IPS-NIHi11 (cell line): ENCODE measurements around the gene SLC22A4.

ENCODE experiments used
- DNase-seq: peaks from one replicate; pipeline ENCODE4 v3.0.0; 2012; ENCODE audit warnings: mixed read lengths, low spot score

Gene SLC22A4

GRCh38 chr5:132300577-132301343 is 6.6 kb downstream of the SLC22A4 start:
- DNase-seq, result no peak

- no peak for DNase-seq
Measured at GRCh38 chr5:132301344-132302271, 7.4 kb downstream of the SLC22A4 start.

GRCh38 chr5:132302413-132302812 is 8.2 kb downstream of the SLC22A4 start:
- no peak for DNase-seq

- no peak for DNase-seq
Measured at GRCh38 chr5:132303589-132303988, 9.4 kb downstream of the SLC22A4 start.

GRCh38 chr5:132305420-132305819 is 11.2 kb downstream of the SLC22A4 start:
- DNase-seq, result no peak

GRCh38 chr5:132308701-132309100 is 14.5 kb downstream of the SLC22A4 start:
- no peak for DNase-seq

- no peak for DNase-seq
Measured at GRCh38 chr5:132309679-132310078, 15.5 kb downstream of the SLC22A4 start.

GRCh38 chr5:132310141-132310834 is 16.1 kb downstream of the SLC22A4 start:
- DNase-seq, result no peak

- DNase-seq, result no peak
Measured at GRCh38 chr5:132313366-132313765, 19.2 kb downstream of the SLC22A4 start.

- no peak for DNase-seq
Measured at GRCh38 chr5:132313961-132314432, 19.8 kb downstream of the SLC22A4 start.

GRCh38 chr5:132315529-132316067 is 21.4 kb downstream of the SLC22A4 start:
- DNase-seq, result no peak

- no peak for DNase-seq
Measured at GRCh38 chr5:132319975-132320374, 25.8 kb downstream of the SLC22A4 start.

GRCh38 chr5:132321109-132321721 is 27.0 kb downstream of the SLC22A4 start:
- no peak for DNase-seq

- peak; percentile 63 for DNase-seq
Measured at GRCh38 chr5:132322266-132322665, 28.1 kb downstream of the SLC22A4 start.

- DNase-seq, result no peak
Measured at GRCh38 chr5:132323202-132323601, 29.0 kb downstream of the SLC22A4 start.

GRCh38 chr5:132325691-132326090 is 31.5 kb downstream of the SLC22A4 start:
- no peak for DNase-seq

GRCh38 chr5:132327252-132327955 is 33.2 kb downstream of the SLC22A4 start:
- no peak for DNase-seq

GRCh38 chr5:132334812-132335211 is 40.6 kb downstream of the SLC22A4 start:
- no peak for DNase-seq

GRCh38 chr5:132335402-132335801 is 41.2 kb downstream of the SLC22A4 start:
- no peak for DNase-seq

- DNase-seq, result no peak
Measured at GRCh38 chr5:132339502-132339901, 45.3 kb downstream of the SLC22A4 start.
